GM10266 (cell line): ENCODE data around the gene MUC6.

ENCODE experiments used
- DNase-seq: peaks from one replicate; pipeline ENCODE4 v3.0.0; 2012; ENCODE audit errors: extremely low spot score
- CTCF ChIP-seq: IDR thresholded peaks from 2 replicates; pipeline ENCODE4 v1.5.1; 2012; ENCODE audit warnings: mild to moderate bottlenecking, low read depth; ENCODE audit not compliant: control insufficient read depth, insufficient read depth; ENCODE audit errors: missing control alignments

MUC6 gene

GRCh38 chr11:1025410-1026162 is 10.9 kb downstream of the MUC6 start:
- DNase-seq = no peak
- no peak for TF ChIP-seq CTCF

GRCh38 chr11:1024597-1025409 is 11.7 kb downstream of the MUC6 start:
- no peak for DNase-seq
- no peak for TF ChIP-seq CTCF

- no peak for DNase-seq
- no peak for TF ChIP-seq CTCF
These were observed 12.5 kb downstream of the MUC6 start for GRCh38 chr11:1023811-1024596.

GRCh38 chr11:1022908-1023810 is 13.4 kb downstream of the MUC6 start:
- TF ChIP-seq CTCF = no peak
- DNase-seq = no peak

- DNase-seq = no peak
- no peak for TF ChIP-seq CTCF
These were observed 14.1 kb downstream of the MUC6 start for GRCh38 chr11:1022411-1022810.

GRCh38 chr11:1020211-1020905 is 16.2 kb downstream of the MUC6 start:
- no peak for DNase-seq
- TF ChIP-seq CTCF = no peak
